HepG2 (cell line): ENCODE measurements around the gene SATB2. TPM values are rescaled to one million over a fixed set of nuclear protein-coding genes. Genes with fewer than 3 reads are reported as not detected.
A peak's percentile ranks its signal among the peaks of the same experiment; 100 is the strongest.

Experiments used
- ATAC-seq: fragments of 200-7000 bp; cut with Tn5 transposase; 3 replicates; pipeline ENCODE4 v1.9.1; 2020; ENCODE audit warnings: mild to moderate bottlenecking, moderate library complexity
- BruUV-seq: library from RNA; stranded (reverse); fragments of 400-500 nt; replicated peaks from 2 replicates; lab custom pipeline; 2021; lab: Mats Ljungman, UMichigan
- CTCF ChIA-PET: fragments of 300-600 bp; formaldehyde crosslinking; extraction: SDS; loops from one replicate; lab custom pipeline; 2021; ENCODE audit warnings: low total read pairs, inconsistent platforms, low intra/inter-chr PET ratio; lab: Yijun Ruan, JAX
- POLR2A ChIA-PET: fragments of 350-600 bp; sonication (Branson Sonifier 250); formaldehyde crosslinking; loops from one replicate; lab custom pipeline; 2020; ENCODE audit warnings: antibody characterized with exemption, inconsistent platforms; lab: Yijun Ruan, JAX
- DNase-seq: peaks from one replicate; pipeline ENCODE4 v3.0.0-alpha.2; 2015; ENCODE audit warnings: low spot score
- FAIRE-seq: peaks from 3 replicates; lab custom pipeline; 2011; peaks lifted over from hg19 to GRCh38; lab: Jason Lieb, UNC
- H2AFZ ChIP-seq: one replicate; pipeline ENCODE4 v1.6.1; 2011; ENCODE audit warnings: low read length, inconsistent platforms
- H3K27ac ChIP-seq: fragments of 300-600 bp; 3 replicates; pipeline ENCODE4 v1.8.0; 2011; ENCODE audit warnings: mixed run types, mild to moderate bottlenecking, mixed read lengths, low read length, inconsistent platforms; ENCODE audit not compliant: insufficient read depth; ENCODE audit errors: extremely low read length
- H3K27me3 ChIP-seq, 2 experiments: fragments of 200-600 bp in 1 of 2; 2 replicates in 1 of 2; 3 replicates in 1 of 2; pipeline versions ENCODE4 v1.6.0 to v1.8.0; 2011; ENCODE audit warnings: low read length in 2 of 2, mild to moderate bottlenecking in 2 of 2, moderate library complexity in 2 of 2, inconsistent platforms in 1 of 2; ENCODE audit not compliant: insufficient read depth in 2 of 2, control insufficient read depth in 1 of 2
- H3K36me3 ChIP-seq, 2 experiments: fragments of 200-600 bp in 1 of 2; replicated peaks in 1 of 2; 2 replicates in 1 of 2; 3 replicates in 1 of 2; pipeline versions ENCODE4 v1.5.1 to v1.8.0; 2011; ENCODE audit warnings: low read length in 2 of 2, inconsistent platforms in 1 of 2; ENCODE audit not compliant: insufficient read depth in 2 of 2, control insufficient read depth in 1 of 2
- H3K4me1 ChIP-seq: 2 replicates; pipeline ENCODE4 v1.5.1; 2012; ENCODE audit warnings: low read length, inconsistent platforms; ENCODE audit not compliant: insufficient read depth
- H3K4me2 ChIP-seq: 2 replicates; pipeline ENCODE4 v1.6.0; 2011; ENCODE audit warnings: low read depth, low read length, inconsistent platforms
- H3K4me3 ChIP-seq, 3 experiments: fragments of 200-600 bp in 1 of 3; sonication (generic), shearing (Covaris generic) in 1 of 3; replicated peaks in 1 of 3; 2 replicates each; pipeline ENCODE4 v1.5.1; 2011 to 2016; ENCODE audit warnings: low read length in 3 of 3, inconsistent platforms in 2 of 3, low read depth in 2 of 3, mild to moderate bottlenecking in 2 of 3, control low read depth in 1 of 3, mixed read lengths in 1 of 3; ENCODE audit not compliant: insufficient read depth in 1 of 3
- H3K79me2 ChIP-seq: one replicate; pipeline ENCODE4 v1.6.1; 2011; ENCODE audit warnings: low read length, inconsistent platforms; ENCODE audit not compliant: insufficient read depth
- H3K9ac ChIP-seq: 2 replicates; pipeline ENCODE4 v1.6.0; 2011; ENCODE audit warnings: mild to moderate bottlenecking, low read depth, low read length, inconsistent platforms; ENCODE audit not compliant: insufficient read depth
- H3K9me3 ChIP-seq: 2 replicates; pipeline ENCODE4 v1.5.1; 2012; ENCODE audit warnings: mild to moderate bottlenecking, low read length
- H4K20me1 ChIP-seq: 2 replicates; pipeline ENCODE4 v1.6.0; 2011; ENCODE audit warnings: inconsistent platforms, mild to moderate bottlenecking, low read length, moderate library complexity; ENCODE audit not compliant: insufficient read depth
- CCDC6 ChIP-seq: sonication (generic); formaldehyde crosslinking; IDR thresholded peaks from 2 replicates; pipeline ENCODE4 v1.8.1; 2022; ENCODE audit warnings: mild to moderate bottlenecking, missing genetic modification reagents, moderate library complexity
- FOSL1 ChIP-seq: sonication (generic); formaldehyde crosslinking; IDR thresholded peaks from 2 replicates; pipeline ENCODE4 v1.9.0; 2021; ENCODE audit warnings: missing genetic modification reagents, borderline replicate concordance
- HOXA5 ChIP-seq: sonication (generic); formaldehyde crosslinking; IDR thresholded peaks from 2 replicates; pipeline ENCODE4 v1.4.0; 2020; ENCODE audit warnings: missing genetic modification reagents
- NFATC3 ChIP-seq: sonication (generic); formaldehyde crosslinking; IDR thresholded peaks from 2 replicates; pipeline ENCODE4 v1.5.1; 2020; ENCODE audit warnings: mild to moderate bottlenecking, missing genetic modification reagents
- SALL1 ChIP-seq: sonication (generic); formaldehyde crosslinking; IDR thresholded peaks from 2 replicates; pipeline ENCODE4 v1.8.0; 2022; ENCODE audit warnings: mild to moderate bottlenecking, missing genetic modification reagents
- SALL2 ChIP-seq: sonication (generic); formaldehyde crosslinking; IDR thresholded peaks from 2 replicates; pipeline ENCODE4 v1.8.1; 2023; ENCODE audit warnings: mild to moderate bottlenecking, missing genetic modification reagents, inconsistent platforms
- STAT5B ChIP-seq: sonication (generic); formaldehyde crosslinking; IDR thresholded peaks from 2 replicates; pipeline ENCODE4 v1.4.0; 2020; ENCODE audit warnings: missing genetic modification reagents
- ZFP90 ChIP-seq: sonication (generic); formaldehyde crosslinking; IDR thresholded peaks from 2 replicates; pipeline ENCODE4 v1.8.0; 2022; ENCODE audit warnings: missing genetic modification reagents, mild to moderate bottlenecking, inconsistent platforms, borderline replicate concordance
- ZNF138 ChIP-seq: sonication (generic); formaldehyde crosslinking; IDR thresholded peaks from 2 replicates; pipeline ENCODE4 v1.5.0; 2020; ENCODE audit warnings: mild to moderate bottlenecking, low read depth, missing genetic modification reagents
- ZNF501 ChIP-seq: sonication (generic); formaldehyde crosslinking; IDR thresholded peaks from 2 replicates; pipeline ENCODE4 v1.5.1; 2020; ENCODE audit warnings: mild to moderate bottlenecking, moderate library complexity, missing genetic modification reagents
- ZNF580 ChIP-seq: IDR thresholded peaks from 2 replicates; pipeline ENCODE4 v1.6.1; 2016; ENCODE audit warnings: low read depth, borderline replicate concordance
- ZNF670 ChIP-seq: sonication (generic); formaldehyde crosslinking; IDR thresholded peaks from 2 replicates; pipeline ENCODE4 v1.8.0; 2022; ENCODE audit warnings: mild to moderate bottlenecking, missing genetic modification reagents, borderline replicate concordance
- ZNF687 ChIP-seq: sonication (generic); formaldehyde crosslinking; IDR thresholded peaks from 2 replicates; pipeline ENCODE4 v1.5.1; 2020; ENCODE audit warnings: mild to moderate bottlenecking, missing genetic modification reagents, moderate library complexity
- ZNF768 ChIP-seq: sonication (generic); formaldehyde crosslinking; IDR thresholded peaks from 2 replicates; pipeline ENCODE4 v1.4.0; 2020; ENCODE audit warnings: missing genetic modification reagents
- ZNF782 ChIP-seq: sonication (generic); formaldehyde crosslinking; IDR thresholded peaks from 2 replicates; pipeline ENCODE4 v1.4.0; 2020; ENCODE audit warnings: missing genetic modification reagents, mild to moderate bottlenecking, borderline replicate concordance
- WGBS: methylation state at CpG from one replicate; pipeline ENCODE4 v1.1.6; 2017; ENCODE audit warnings: low lambda C conversion rate; 5-methylcytosine and 5-hydroxymethylcytosine counted together
- in situ Hi-C: cut with HindIII; loops from 2 replicates; pipeline ENCODE4 v1.10.0; 2017; ENCODE audit warnings: low pct_unique_long_range_greater_than_20kb; ENCODE audit not compliant: extremely low pct_ligation_motif_present
- intact Hi-C: fragments of 100-400 bp; cut with micrococcal nuclease; formaldehyde crosslinking; loops from one replicate; pipeline ENCODE4 v1.10.0; 2022; ENCODE audit not compliant: unreplicated experiment
- polyA plus RNA-seq, 8 experiments: library from polyadenylated mRNA; depleted of rRNA in 3 of 8; stranded (reverse) in 7 of 8; unstranded in 1 of 8; fragments of >200 nt; fragmentation: Illumina TruSeq in 4 of 8; extraction: Trizol in 4 of 8; gene quantifications; 2 replicates each; pipeline versions ENCODE4 v1.2.1 to v1.2.3, GENCODE V29; 2011 to 2016; ENCODE audit warnings: low read depth in 4 of 8, missing spikeins in 1 of 8, mixed read lengths in 1 of 8; ENCODE audit not compliant: insufficient read depth in 1 of 8
- total RNA-seq, 5 experiments: library from RNA; depleted of rRNA; stranded (reverse); fragments of >200 nt; fragmentation: Illumina TruSeq; extraction: Trizol; gene quantifications; 2 replicates each; pipeline ENCODE4 v1.2.3, GENCODE V29; 2016; ENCODE audit warnings: low read depth in 1 of 5
- TF ChIP-seq, protein P1 (sequence below): sonication (generic); formaldehyde crosslinking; IDR thresholded peaks from 2 replicates; pipeline ENCODE4 v1.5.0; 2020; ENCODE audit warnings: missing genetic modification reagents
- TF ChIP-seq, protein P2 (sequence below): sonication (generic); formaldehyde crosslinking; IDR thresholded peaks from 2 replicates; pipeline ENCODE4 v1.4.0; 2020; ENCODE audit warnings: mild to moderate bottlenecking, missing genetic modification reagents

The SATB2 gene
- total and polyA plus RNA-seq, 2 of the 13 experiments (the other 11 are each of a cell fraction or from before 2014, with no cell fraction given): 2.5 to 5.5 TPM

DNA sequence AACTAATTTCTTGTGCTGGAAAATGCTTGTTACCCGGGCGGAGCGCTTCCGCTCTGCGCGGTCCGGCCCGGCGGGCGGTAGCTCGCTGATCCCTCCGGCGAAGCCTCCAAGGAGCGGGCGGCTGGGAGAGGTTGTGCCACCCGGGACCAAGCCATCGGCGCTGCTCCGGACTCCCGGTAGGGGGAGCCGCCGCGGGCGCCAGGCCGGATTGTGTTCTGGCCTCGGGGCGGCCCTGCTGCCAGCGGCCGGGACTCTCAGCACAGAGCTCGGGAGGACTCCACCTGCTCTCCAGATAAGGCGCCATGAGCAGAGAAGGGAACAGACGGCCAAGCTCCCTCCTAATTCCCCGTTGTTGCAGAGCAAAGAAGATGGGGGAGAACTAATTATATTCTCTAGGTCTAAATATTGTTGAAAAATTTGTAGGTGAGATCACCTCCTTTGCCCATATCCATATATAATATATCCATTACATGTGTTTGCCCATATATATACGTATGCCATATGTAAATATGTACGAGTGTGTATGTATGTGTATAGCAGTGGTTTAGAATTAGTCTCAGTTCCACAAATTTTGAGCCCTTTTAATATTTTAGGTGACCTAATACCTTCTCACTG lies 13.8 kb upstream of the SATB2 start:
- no peaks in the 10 kb centered on the region for H3K9me3 ChIP-seq
- H2AFZ ChIP-seq: no peak overlapping the region
- H3K36me3 ChIP-seq: no peaks in the 10 kb centered on the region
- 8% methylated on average over 29 of the region's 35 CpGs for WGBS
- H3K9ac ChIP-seq: no peak overlapping the region
- BruUV-seq: no TSS peak
- H3K4me1 ChIP-seq: 0 out of 2 replicates have a peak, but pooled peaks cover 12% of the 10 kb centered on the region
- no peak overlapping the region for H3K27ac ChIP-seq
- DNase-seq (peak; percentile 53), ATAC-seq (peak; percentile 97), FAIRE-seq (no peak)
- CTCF ChIA-PET: interaction anchor here (1.0 kb wide), 1 partner anchor 14 kb away, joined by 3 read pairs; no protein-coding TSS in a partner anchor
- H3K27me3 ChIP-seq: peaks cover 16 to 88% of the 10 kb centered on the region in 2 experiments; a peak in 4 of 5 replicates
- H3K4me2 ChIP-seq: peak overlapping the region; percentile 39; the same call in 1 of the 2 replicates
- H3K4me3 ChIP-seq: no peak overlapping the region; a peak in 1 of 6 replicates
- H3K79me2 ChIP-seq: no peaks in the 10 kb centered on the region
- intact Hi-C loops: loop anchor here (1.0 kb wide), 1 partner anchor 37 kb away; no protein-coding TSS in a partner anchor
- H4K20me1 ChIP-seq: no peaks in the 10 kb centered on the region; the same call in 1 of the 2 replicates
- POLR2A ChIA-PET: interaction anchor here (1.6 kb wide), 1 partner anchor 12 kb away, joined by 6 read pairs; no protein-coding TSS in a partner anchor
- in situ Hi-C loops: no loop called here
- TF ChIP-seq NFATC3: 0 out of 2 replicates have a peak, but pooled peaks have one; percentile 45
- TF ChIP-seq SALL2 (CRISPR knock-in tag): 0 out of 2 replicates have a peak, but pooled peaks have one; percentile 51
- TF ChIP-seq ZNF687: peak; percentile 54
- TF ChIP-seq ZNF670 (CRISPR knock-in tag): no peak
- TF ChIP-seq FOSL1: 0 out of 2 replicates have a peak, but pooled peaks have one; percentile 20
- TF ChIP-seq HOXA5: peak; percentile 69; the same call in 1 of the 2 replicates
- no peak for TF ChIP-seq STAT5B (CRISPR knock-in tag)
- peak; percentile 68; the same call in 1 of the 2 replicates for TF ChIP-seq ZNF501 (CRISPR knock-in tag)
- 0 out of 2 replicates have a peak, but pooled peaks have one; percentile 24 for TF ChIP-seq ZFP90 (CRISPR knock-in tag)
- TF ChIP-seq, protein P1, sequence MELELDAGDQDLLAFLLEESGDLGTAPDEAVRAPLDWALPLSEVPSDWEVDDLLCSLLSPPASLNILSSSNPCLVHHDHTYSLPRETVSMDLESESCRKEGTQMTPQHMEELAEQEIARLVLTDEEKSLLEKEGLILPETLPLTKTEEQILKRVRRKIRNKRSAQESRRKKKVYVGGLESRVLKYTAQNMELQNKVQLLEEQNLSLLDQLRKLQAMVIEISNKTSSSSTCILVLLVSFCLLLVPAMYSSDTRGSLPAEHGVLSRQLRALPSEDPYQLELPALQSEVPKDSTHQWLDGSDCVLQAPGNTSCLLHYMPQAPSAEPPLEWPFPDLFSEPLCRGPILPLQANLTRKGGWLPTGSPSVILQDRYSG (CRISPR knock-in tag): 0 out of 2 replicates have a peak, but pooled peaks have one; percentile 56
- TF ChIP-seq, protein P2, sequence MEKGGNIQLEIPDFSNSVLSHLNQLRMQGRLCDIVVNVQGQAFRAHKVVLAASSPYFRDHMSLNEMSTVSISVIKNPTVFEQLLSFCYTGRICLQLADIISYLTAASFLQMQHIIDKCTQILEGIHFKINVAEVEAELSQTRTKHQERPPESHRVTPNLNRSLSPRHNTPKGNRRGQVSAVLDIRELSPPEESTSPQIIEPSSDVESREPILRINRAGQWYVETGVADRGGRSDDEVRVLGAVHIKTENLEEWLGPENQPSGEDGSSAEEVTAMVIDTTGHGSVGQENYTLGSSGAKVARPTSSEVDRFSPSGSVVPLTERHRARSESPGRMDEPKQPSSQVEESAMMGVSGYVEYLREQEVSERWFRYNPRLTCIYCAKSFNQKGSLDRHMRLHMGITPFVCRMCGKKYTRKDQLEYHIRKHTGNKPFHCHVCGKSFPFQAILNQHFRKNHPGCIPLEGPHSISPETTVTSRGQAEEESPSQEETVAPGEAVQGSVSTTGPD (CRISPR knock-in tag): no peak
- TF ChIP-seq ZNF768: peak; percentile 70; the same call in 1 of the 2 replicates
- TF ChIP-seq SALL1 (CRISPR knock-in tag): peak; percentile 32
- TF ChIP-seq CCDC6: 0 out of 2 replicates have a peak, but pooled peaks have one; percentile 24
- no peak for TF ChIP-seq ZNF580
- no peak for TF ChIP-seq ZNF782 (CRISPR knock-in tag)
- no peak for TF ChIP-seq ZNF138 (CRISPR knock-in tag)
